ENCODE data around the gene AFF1. TPM values are rescaled to one million over a fixed set of nuclear protein-coding genes. Genes with fewer than 3 reads are reported as not detected.
"Not testable (repeated sequence)": the region's sequence is repeated elsewhere in the genome, so short reads cannot be mapped to it uniquely, and the experiment has no call there.

AFF1 gene
- total and polyA plus RNA-seq, 7 donors, result 7.2 to 100 (median 61.7) TPM

DNA sequence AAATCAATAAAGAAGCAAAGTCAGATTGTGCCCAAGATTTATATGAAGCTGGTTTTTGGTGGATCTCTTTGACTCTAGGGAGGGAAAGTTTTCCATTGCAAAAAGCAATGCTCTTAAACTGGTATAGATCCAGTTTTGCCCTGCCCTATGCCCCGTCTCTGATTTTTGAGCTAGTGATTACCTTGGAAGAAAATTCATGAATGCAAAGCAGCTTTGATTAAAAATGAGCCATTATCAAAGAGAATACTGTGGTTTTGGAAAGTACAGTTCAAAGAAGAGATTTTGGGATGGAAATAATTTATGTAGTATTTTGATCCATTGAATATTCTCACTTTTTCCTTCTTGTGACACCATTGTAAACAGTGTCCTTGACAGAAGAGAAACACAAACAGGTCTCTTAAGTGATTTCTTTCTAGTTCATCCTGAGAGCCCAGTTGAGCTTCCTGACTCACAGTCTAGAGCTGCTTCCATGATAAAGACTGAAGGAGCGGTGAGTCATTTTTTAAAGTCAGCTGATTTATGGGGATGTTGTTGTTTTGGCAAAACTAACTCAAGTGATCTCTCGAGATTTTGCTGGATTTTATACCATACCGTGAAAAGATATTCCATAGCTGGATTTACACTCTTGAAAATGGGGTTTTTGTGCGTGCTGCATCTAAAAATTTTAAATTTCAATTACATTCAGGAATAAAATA lies 76.7 kb downstream of the AFF1 start:
- Histone ChIP-seq H3K27ac (peak overlapping the region; percentile 52 to 96 (median 74)), H3K27me3 (no peaks in the 10 kb centered on the region), H3K9me3 (no peaks in the 10 kb centered on the region), H3K4me3 (no peak overlapping the region), H3K36me3 (no peaks in the 10 kb centered on the region), H3K4me1 (peaks cover 0 to 83% (median 79%) of the 10 kb centered on the region in 4 donors)
- TF ChIP-seq POLR2AphosphoS5 (IDR thresholded peaks at IDR 0.05) (peak in 2 of 4 donors; percentile 21 to 66), POLR2A (IDR thresholded peaks at IDR 0.05) (no peak)
- WGBS, 2 donors, result 22 to 41% methylated on average over 5 of the region's 5 CpGs
- intact Hi-C loops (cut with DNase I), result no loop called here
- no peak for DNase-seq

DNA sequence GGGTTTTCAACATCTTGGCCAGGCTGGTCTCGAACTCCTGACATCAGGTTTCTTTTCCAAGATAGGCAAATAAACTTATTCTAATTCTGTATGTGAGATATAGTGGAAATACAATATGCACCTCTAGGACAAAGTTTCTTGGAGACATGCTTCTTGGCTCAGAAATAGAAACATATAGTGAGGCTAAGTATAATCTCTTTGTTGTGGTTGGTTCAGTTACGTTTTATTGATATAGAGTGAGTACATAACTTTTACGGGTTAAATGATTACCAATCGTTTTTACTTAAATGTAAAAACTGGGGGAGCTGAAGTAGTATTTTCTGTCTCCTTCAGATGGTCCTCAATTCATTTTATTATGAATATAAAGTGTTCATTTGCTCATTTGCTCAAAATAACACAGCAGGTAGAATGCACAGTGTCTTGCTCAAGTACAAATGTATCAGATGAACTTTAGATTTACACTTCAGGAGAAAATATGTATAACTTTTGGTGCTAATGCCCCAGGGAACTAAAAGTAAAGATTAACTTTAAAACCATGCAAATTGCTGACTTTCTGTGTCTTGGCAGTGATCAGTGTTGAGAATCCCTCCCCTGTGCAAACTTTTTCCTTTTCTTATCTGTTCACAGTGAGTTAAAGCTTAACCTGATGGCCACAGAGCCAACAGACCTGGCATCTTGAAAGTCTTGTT lies 77.6 kb downstream of the AFF1 start:
- Histone ChIP-seq H3K27me3 (no peaks in the 10 kb centered on the region), H3K4me1 (peaks cover 0 to 91% (median 88%) of the 10 kb centered on the region in 4 donors), H3K9me3 (no peaks in the 10 kb centered on the region), H3K4me3 (no peak overlapping the region), H3K27ac (peak overlapping the region; percentile 34 to 96 (median 81)), H3K36me3 (no peaks in the 10 kb centered on the region)
- TF ChIP-seq POLR2AphosphoS5 (IDR thresholded peaks at IDR 0.05), result no peak
- TF ChIP-seq POLR2A (IDR thresholded peaks at IDR 0.05), result no peak
- TF ChIP-seq, protein P1, sequence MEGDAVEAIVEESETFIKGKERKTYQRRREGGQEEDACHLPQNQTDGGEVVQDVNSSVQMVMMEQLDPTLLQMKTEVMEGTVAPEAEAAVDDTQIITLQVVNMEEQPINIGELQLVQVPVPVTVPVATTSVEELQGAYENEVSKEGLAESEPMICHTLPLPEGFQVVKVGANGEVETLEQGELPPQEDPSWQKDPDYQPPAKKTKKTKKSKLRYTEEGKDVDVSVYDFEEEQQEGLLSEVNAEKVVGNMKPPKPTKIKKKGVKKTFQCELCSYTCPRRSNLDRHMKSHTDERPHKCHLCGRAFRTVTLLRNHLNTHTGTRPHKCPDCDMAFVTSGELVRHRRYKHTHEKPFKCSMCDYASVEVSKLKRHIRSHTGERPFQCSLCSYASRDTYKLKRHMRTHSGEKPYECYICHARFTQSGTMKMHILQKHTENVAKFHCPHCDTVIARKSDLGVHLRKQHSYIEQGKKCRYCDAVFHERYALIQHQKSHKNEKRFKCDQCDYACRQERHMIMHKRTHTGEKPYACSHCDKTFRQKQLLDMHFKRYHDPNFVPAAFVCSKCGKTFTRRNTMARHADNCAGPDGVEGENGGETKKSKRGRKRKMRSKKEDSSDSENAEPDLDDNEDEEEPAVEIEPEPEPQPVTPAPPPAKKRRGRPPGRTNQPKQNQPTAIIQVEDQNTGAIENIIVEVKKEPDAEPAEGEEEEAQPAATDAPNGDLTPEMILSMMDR (IDR thresholded peaks at IDR 0.05), result no peak
- DNase-seq, result no peak
- 12 to 42% methylated on average over 4 of the region's 4 CpGs for WGBS, 2 donors
- intact Hi-C loops (cut with DNase I), result no loop called here

DNA sequence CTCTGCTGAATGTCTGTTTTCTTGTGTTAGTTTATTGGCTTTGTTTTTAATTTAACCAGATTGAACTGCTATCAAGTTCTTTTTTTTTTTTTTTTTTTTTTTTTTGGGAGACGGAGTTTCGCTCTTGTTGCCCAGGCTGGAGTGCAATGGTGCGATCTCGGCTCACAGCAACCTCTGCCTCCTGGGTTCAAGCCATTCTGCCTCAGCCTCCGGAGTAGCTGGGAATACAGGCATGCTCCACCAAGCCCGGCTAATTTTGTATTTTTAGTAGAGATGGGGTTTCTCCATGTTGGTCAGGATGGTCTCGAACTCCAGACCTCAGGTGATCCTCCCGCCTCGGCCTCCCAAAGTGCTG lies 78.1 kb downstream of the AFF1 start:
- H3K27ac ChIP-seq, result peak overlapping the region; percentile 34 to 96 (median 81)
- 14 to 75% methylated on average over 9 of the region's 9 CpGs for WGBS, 2 donors
- not testable (repeated sequence) for H3K36me3 ChIP-seq

GRCh38 chr4:87014284-87014782 lies 79.5 kb downstream of the AFF1 start:
- Histone ChIP-seq H3K36me3 (no peaks in the 10 kb centered on the region), H3K27ac (peak overlapping the region; percentile 68 to 96 (median 84)), H3K27me3 (no peaks in the 10 kb centered on the region), H3K4me1 (peaks cover 0 to 99% (median 98%) of the 10 kb centered on the region in 4 donors), H3K9me3 (no peaks in the 10 kb centered on the region), H3K4me3 (no peak overlapping the region)
- intact Hi-C loops (cut with DNase I), result no loop called here
- no peak for DNase-seq
- WGBS, 2 donors, result 18 to 33% methylated on average over 2 of the region's 2 CpGs
- TF ChIP-seq POLR2A (IDR thresholded peaks at IDR 0.05), result no peak
- TF ChIP-seq EP300 (IDR thresholded peaks at IDR 0.05), result peak in 1 of 4 donors; percentile 5
- peak in 3 of 4 donors; percentile 19 to 44 (median 41) for TF ChIP-seq POLR2AphosphoS5 (IDR thresholded peaks at IDR 0.05)
- TF ChIP-seq, protein P1 (IDR thresholded peaks at IDR 0.05), result no peak

More for the DNA sequence above, 78.1 kb downstream of the AFF1 start:
- H3K27me3 ChIP-seq; DNase-seq; H3K4me3 ChIP-seq; intact Hi-C loops (cut with DNase I); H3K9me3 ChIP-seq: not testable (repeated sequence)
- H3K4me1 ChIP-seq, result peaks cover 0 to 96% (median 93%) of the 10 kb centered on the region in 4 donors

DNA sequence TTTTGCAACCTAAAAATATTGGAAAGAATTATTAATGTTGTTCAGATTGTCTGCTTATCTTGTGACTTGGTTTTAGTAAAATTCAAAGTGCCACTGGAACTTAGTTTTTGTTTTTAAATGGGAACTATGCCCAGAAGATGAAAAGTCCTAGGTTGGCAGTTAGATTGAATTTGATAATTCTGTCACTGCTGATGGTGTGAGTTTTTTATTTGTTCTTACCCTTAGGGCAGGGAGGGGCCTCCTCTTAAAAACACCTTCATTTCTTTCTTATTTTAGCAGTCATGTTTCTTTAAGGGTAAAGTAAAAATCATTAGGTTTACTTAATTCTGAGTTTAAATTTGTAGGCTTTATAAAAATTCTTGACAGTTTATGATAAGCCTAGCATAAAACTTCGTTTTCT lies 80.6 kb downstream of the AFF1 start:
- Histone ChIP-seq H3K27me3 (no peaks in the 10 kb centered on the region), H3K4me3 (no peak overlapping the region), H3K36me3 (no peaks in the 10 kb centered on the region), H3K27ac (peak overlapping the region; percentile 68 to 96 (median 84)), H3K4me1 (peaks cover 0 to 97% (median 93%) of the 10 kb centered on the region in 4 donors), H3K9me3 (no peaks in the 10 kb centered on the region)
- 10 to 60% methylated on average over 1 of the region's 1 CpG for WGBS, 2 donors
- TF ChIP-seq, protein P1 (IDR thresholded peaks at IDR 0.05), result no peak
- no peak for TF ChIP-seq EP300 (IDR thresholded peaks at IDR 0.05)
- no peak for TF ChIP-seq POLR2AphosphoS5 (IDR thresholded peaks at IDR 0.05)
- no peak for TF ChIP-seq POLR2A (IDR thresholded peaks at IDR 0.05)
- intact Hi-C loops (cut with DNase I), result no loop called here
- DNase-seq, result no peak
